ENCODE results near the gene RCC1. TPM values are rescaled to one million over a fixed set of nuclear protein-coding genes. Genes with fewer than 3 reads are reported as not detected.

The RCC1 gene
- total RNA-seq (10 to 100 TPM; 22.9 to 25.6 TPM), polyA plus RNA-seq (10 to 100 TPM; 32.0 to 34.3 TPM)
- long read RNA-seq, donor 1, transcript RCC1-202 (10 exons, 2,424 nt): major isoform, 7 of 8 reads
- long read RNA-seq, donor 1, partial matches to known transcripts: 0 of 8 reads
- long read RNA-seq, donor 1, other reads (novel, unspliced or antisense): 0 of 8 reads
- long read RNA-seq, donor 2: 0 reads
- long read RNA-seq, donor 3, partial matches to known transcripts: 0 of 2 reads
- long read RNA-seq, donor 3, other reads (novel, unspliced or antisense): 0 of 2 reads
- long read RNA-seq, donor 4: 0 reads
- long read RNA-seq, donor 5, transcript RCC1-202 (10 exons, 2,424 nt): major isoform, 5 of 28 reads
- long read RNA-seq, donor 5, partial matches to known transcripts: 16 of 28 reads
- long read RNA-seq, donor 5, other reads (novel, unspliced or antisense): 7 of 28 reads

- WGBS, 2 donors: 0 to 2% methylated on average over 41 of the region's 41 CpGs
- H3K9ac ChIP-seq (ENCODE audit: insufficient read depth in 1 of 2, low read length in 2 of 2): peak within 1 kb of the TSS; percentile 81 to 96
- ATAC-seq (ENCODE audit: insufficient read depth, low FRiP score) (peak; percentile 87), DNase-seq (peak; percentile 98 to 100 (median 99))
- no peaks in the 10 kb centered on the region for H3K27me3 ChIP-seq (ENCODE audit: control insufficient read depth in 3 of 3, insufficient read depth in 3 of 3, low read length in 2 of 3)
- peaks cover 9 to 32% (median 15%) of the 10 kb centered on the region in 5 donors for H3K4me1 ChIP-seq (ENCODE audit: control insufficient read depth in 5 of 5, insufficient read depth in 5 of 5, low read length in 5 of 5)
- H3K9me3 ChIP-seq (ENCODE audit: control insufficient read depth in 4 of 4, insufficient read depth in 3 of 4, low read length in 3 of 4): no peaks in the 10 kb centered on the region
- H3K36me3 ChIP-seq (ENCODE audit: control insufficient read depth in 4 of 4, insufficient read depth in 4 of 4, low read length in 4 of 4): peaks cover 18 to 29% (median 26%) of the 10 kb centered on the region in 4 donors
- H3K4me3 ChIP-seq: peak within 1 kb of the TSS; percentile 92
- peak within 1 kb of the TSS; percentile 93 to 94 for H3K27ac ChIP-seq (ENCODE audit: low read depth in 1 of 2, low read length in 1 of 2)
- TF ChIP-seq CTCF (IDR thresholded peaks at IDR 0.05; ENCODE audit: control extremely low read depth, extremely low read depth): no peak
Observed at GRCh38 chr1:28505406-28506187, at the start of gene RCC1. Gene RCC1 (plus strand): TSS chr1:28506043. CDS start chr1:28529867, 23,824 bp downstream.

GRCh38 chr1:28456078-28456477, 49.8 kb upstream of the RCC1 start:
- Histone ChIP-seq H3K27ac (ENCODE audit: low read depth in 1 of 2, low read length in 1 of 2) (peak overlapping the region; percentile 46 to 49), H3K9me3 (ENCODE audit: control insufficient read depth in 4 of 4, insufficient read depth in 3 of 4, low read length in 3 of 4) (no peaks in the 10 kb centered on the region), H3K27me3 (ENCODE audit: control insufficient read depth in 3 of 3, insufficient read depth in 3 of 3, low read length in 2 of 3) (no peaks in the 10 kb centered on the region), H3K36me3 (ENCODE audit: control insufficient read depth in 4 of 4, insufficient read depth in 4 of 4, low read length in 4 of 4) (peaks cover 0 to 10% (median under 1%) of the 10 kb centered on the region in 4 donors), H3K4me3 (no peak overlapping the region), H3K4me1 (ENCODE audit: control insufficient read depth in 5 of 5, insufficient read depth in 5 of 5, low read length in 5 of 5) (peaks cover 0 to 19% (median 0%) of the 10 kb centered on the region in 5 donors), H3K9ac (ENCODE audit: insufficient read depth in 1 of 2, low read length in 2 of 2) (no peak overlapping the region)
- ATAC-seq (ENCODE audit: insufficient read depth, low FRiP score) (no peak), DNase-seq (peak in 2 of 3 donors; percentile 15 to 22)
- 34 to 53% methylated on average over 5 of the region's 5 CpGs for WGBS, 2 donors
- TF ChIP-seq CTCF (IDR thresholded peaks at IDR 0.05; ENCODE audit: control extremely low read depth, extremely low read depth): no peak

- no peak for ATAC-seq (ENCODE audit: insufficient read depth, low FRiP score)
- H3K4me1 ChIP-seq (ENCODE audit: control insufficient read depth in 5 of 5, insufficient read depth in 5 of 5, low read length in 5 of 5): peaks cover 0 to 19% (median 0%) of the 10 kb centered on the region in 5 donors
- H3K27ac ChIP-seq (ENCODE audit: low read depth in 1 of 2, low read length in 1 of 2): no peak overlapping the region
- H3K27me3 ChIP-seq (ENCODE audit: control insufficient read depth in 3 of 3, insufficient read depth in 3 of 3, low read length in 2 of 3): no peaks in the 10 kb centered on the region
- no peak for DNase-seq
- H3K36me3 ChIP-seq (ENCODE audit: control insufficient read depth in 4 of 4, insufficient read depth in 4 of 4, low read length in 4 of 4): peaks cover 0 to 10% (median 5%) of the 10 kb centered on the region in 4 donors
- no peaks in the 10 kb centered on the region for H3K9me3 ChIP-seq (ENCODE audit: control insufficient read depth in 4 of 4, insufficient read depth in 3 of 4, low read length in 3 of 4)
- H3K4me3 ChIP-seq: no peak overlapping the region
- TF ChIP-seq CTCF (IDR thresholded peaks at IDR 0.05; ENCODE audit: control extremely low read depth, extremely low read depth): no peak
- WGBS, 2 donors: 68 to 79% methylated on average over 1 of the region's 1 CpG
- no peak overlapping the region for H3K9ac ChIP-seq (ENCODE audit: insufficient read depth in 1 of 2, low read length in 2 of 2)
Observed at GRCh38 chr1:28457678-28458077, 48.2 kb upstream of the RCC1 start.
